ENCODE data around the gene CLIP1. TPM values are rescaled to one million over a fixed set of nuclear protein-coding genes. Genes with fewer than 3 reads are reported as not detected.

Gene CLIP1
- total and polyA plus RNA-seq, 2 of the 13 experiments (the other 11 are each of a cell fraction or from before 2014, with no cell fraction given): 28.9 to 43.7 TPM

DNA sequence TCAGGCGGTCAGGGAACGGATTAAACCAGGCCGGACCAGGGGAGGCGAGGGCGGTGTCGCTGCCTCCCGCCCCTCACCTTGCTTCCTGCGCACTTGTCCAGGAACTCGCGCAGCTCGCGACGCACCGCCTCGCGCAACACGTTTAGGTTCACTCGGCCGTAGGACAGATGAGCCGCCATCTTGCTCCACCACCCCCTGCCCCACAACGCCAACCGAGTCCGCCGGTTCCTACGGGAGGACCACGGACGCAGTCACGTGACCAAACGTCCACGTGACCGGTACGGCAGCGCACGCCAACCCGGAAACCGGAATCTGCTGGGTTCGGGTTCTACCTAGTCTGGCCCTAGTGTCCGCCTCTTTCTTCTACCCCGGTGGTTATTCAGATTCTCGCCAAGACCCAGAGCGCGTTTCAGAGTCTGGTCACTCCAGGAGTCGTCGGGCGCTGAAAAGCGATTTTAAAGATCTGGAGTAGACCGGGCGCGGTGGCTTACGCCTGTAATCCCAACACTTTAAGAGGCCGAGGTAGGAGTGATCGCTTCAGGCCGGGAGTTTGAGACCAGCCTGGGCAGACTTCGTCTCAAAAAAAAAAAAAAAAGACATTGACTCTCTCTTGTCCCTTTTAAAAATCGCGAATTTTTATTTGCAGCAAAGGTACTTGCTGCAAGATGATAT, 156.1 kb downstream of the CLIP1 start, which contains the start of gene VPS33A (continued):
- TF ChIP-seq TERF1 (CRISPR knock-in tag; IDR thresholded peaks at IDR 0.05) (no peak), PLSCR1 (CRISPR knock-in tag; IDR thresholded peaks at IDR 0.05; ENCODE audit: borderline replicate concordance) (no peak; the same call in 1 of the 2 replicates), FOSL1 (CRISPR knock-in tag; IDR thresholded peaks at IDR 0.05; ENCODE audit: borderline replicate concordance) (no peak), ZNF264 (CRISPR knock-in tag; IDR thresholded peaks at IDR 0.05) (peak; percentile 50), HDAC6 (IDR thresholded peaks at IDR 0.05; ENCODE audit: low read depth, low read length) (no peak), ZNF674 (CRISPR knock-in tag; IDR thresholded peaks at IDR 0.05; ENCODE audit: low read depth) (no peak), MIXL1 (CRISPR knock-in tag; IDR thresholded peaks at IDR 0.05) (no peak), CC2D1A (CRISPR knock-in tag; IDR thresholded peaks at IDR 0.05) (no peak), ZFP36 (IDR thresholded peaks at IDR 0.05; ENCODE audit: borderline replicate concordance, low read depth, low read length, partially characterized antibody) (no peak), ZMAT3 (CRISPR knock-in tag; conservative IDR thresholded peaks at IDR 0.05) (peak; percentile 82), U2AF1 (optimal IDR thresholded peaks at IDR 0.05; ENCODE audit: low read depth, low read length) (no peak), KDM3A (CRISPR knock-in tag; IDR thresholded peaks at IDR 0.05; ENCODE audit: low read depth) (peak; percentile 89), FOXM1 (CRISPR knock-in tag; IDR thresholded peaks at IDR 0.05) (no peak), NR2F2 (IDR thresholded peaks at IDR 0.05; ENCODE audit: borderline replicate concordance, low read depth) (no peak; the same call in 1 of the 2 replicates), KLF13 (CRISPR knock-in tag; IDR thresholded peaks at IDR 0.05) (peak; percentile 95; the same call in 1 of the 2 replicates), ZNF747 (CRISPR knock-in tag; IDR thresholded peaks at IDR 0.05; ENCODE audit: borderline replicate concordance) (peak; percentile 72; the same call in 1 of the 2 replicates), CBX1 (IDR thresholded peaks at IDR 0.05; ENCODE audit: low read depth) (peak; percentile 99), ZNF740 (CRISPR knock-in tag; IDR thresholded peaks at IDR 0.05) (peak; percentile 53; the same call in 1 of the 2 replicates), DR1 (CRISPR knock-in tag; IDR thresholded peaks at IDR 0.05) (peak; percentile 76), ZGPAT (CRISPR knock-in tag; IDR thresholded peaks at IDR 0.05) (peak; percentile 91), CAMTA2 (CRISPR knock-in tag; IDR thresholded peaks at IDR 0.05; ENCODE audit: borderline replicate concordance) (peak; percentile 50; the same call in 1 of the 2 replicates), ZNF362 (CRISPR knock-in tag; IDR thresholded peaks at IDR 0.05; ENCODE audit: borderline replicate concordance) (peak; percentile 83), ZBTB42 (CRISPR knock-in tag; IDR thresholded peaks at IDR 0.05) (no peak), ZNF274 (CRISPR knock-in tag; IDR thresholded peaks at IDR 0.05) (peak; percentile 87)
- TF ChIP-seq, protein P1, sequence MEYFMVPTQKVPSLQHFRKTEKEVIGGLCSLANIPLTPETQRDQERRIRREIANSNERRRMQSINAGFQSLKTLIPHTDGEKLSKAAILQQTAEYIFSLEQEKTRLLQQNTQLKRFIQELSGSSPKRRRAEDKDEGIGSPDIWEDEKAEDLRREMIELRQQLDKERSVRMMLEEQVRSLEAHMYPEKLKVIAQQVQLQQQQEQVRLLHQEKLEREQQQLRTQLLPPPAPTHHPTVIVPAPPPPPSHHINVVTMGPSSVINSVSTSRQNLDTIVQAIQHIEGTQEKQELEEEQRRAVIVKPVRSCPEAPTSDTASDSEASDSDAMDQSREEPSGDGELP (IDR thresholded peaks at IDR 0.05; ENCODE audit: borderline replicate concordance, low read depth): peak; percentile 37; the same call in 1 of the 2 replicates
